IPS DF 4.7 (cell line): ENCODE data around the gene CHMP5.

Experiments used
- DNase-seq: peaks from one replicate; pipeline ENCODE4 v3.0.0-alpha.2; 2013; ENCODE audit warnings: low spot score; ENCODE audit errors: extremely low read depth

CHMP5 gene

DNA sequence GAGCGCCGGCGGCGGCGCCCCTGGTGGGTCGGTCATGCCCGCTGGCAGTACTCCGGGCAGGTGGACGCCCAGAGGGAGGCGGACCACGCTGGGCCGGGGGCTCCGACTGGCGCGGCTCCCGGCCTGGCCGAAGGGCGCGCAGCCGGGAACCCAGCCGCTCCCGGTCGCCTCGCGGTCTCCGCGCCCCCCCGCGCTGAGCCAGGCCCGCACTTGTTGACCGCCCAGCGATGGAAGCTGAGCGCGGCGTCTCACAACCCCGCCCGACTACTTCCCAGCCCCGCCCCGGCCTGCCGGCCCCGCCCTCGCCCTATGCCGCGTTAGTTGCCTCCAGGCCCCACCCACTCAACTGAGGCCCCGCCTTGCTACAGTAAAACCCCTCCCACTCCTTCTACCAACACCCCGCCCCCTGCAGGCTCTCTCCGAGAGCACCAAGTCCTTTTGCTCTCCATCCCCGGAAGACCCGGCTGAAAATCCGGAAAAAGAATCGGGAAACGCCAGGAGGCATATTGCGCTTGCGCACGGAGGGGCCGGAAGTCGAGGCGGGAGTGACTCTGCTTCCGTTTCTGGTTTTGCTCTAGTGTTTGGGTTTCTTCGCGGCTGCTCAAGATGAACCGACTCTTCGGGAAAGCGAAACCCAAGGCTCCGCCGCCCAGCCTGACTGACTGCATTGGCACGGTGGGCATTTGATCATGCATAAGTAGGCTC, at the start of gene CHMP5, which contains the start of gene BAG1:
Gene CHMP5 (plus strand): TSS at position 577 of the 705 bp plus-strand sequence. CDS start 30 bp downstream, at position 607.
Gene BAG1 (minus strand): TSS at position 236 of the 705 bp plus-strand sequence.
- DNase-seq = peak; percentile 88

DNA sequence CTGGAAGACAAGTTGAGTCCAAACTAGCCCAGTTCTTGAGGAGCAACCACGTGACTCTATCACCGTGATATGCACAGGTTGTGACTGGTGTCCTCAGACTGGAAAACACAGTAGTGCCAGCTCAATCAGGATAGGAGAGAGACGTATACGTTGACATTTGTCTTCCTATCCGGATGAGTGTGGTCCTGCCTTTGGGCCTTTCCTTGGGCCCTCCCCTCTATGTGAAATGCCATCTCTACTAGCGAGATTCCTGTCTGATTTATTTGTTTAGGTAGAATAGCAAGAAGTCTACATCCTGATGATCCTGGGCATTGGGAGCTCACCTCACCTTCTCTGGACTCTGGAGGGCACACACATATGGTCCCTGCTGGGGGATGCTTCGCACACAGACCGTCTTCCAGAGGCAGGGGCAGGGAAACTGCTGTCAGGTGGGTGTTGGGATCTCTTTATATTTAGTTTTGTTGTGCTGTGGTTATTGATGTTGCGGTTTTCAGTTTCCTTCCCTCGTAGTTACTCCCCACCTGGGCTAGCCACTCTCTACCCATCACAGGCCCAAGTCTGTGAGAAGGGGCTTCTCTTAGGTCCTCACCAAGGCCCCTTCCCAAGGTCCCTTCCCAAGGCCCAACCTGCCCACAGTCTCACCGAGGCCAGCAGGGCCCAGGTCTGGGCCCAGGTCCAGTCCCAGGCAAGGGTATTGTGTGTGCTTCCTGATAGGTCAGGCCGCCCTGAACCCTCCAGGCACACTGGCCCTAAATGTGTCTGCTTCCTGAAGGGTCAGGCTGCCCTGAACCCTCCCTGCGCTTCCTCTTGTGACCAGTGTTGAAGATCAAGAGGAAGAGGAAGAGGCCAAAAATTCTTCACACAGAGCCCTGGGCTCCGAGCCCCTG, 43.9 kb upstream of the CHMP5 start:
- no peak for DNase-seq

DNA sequence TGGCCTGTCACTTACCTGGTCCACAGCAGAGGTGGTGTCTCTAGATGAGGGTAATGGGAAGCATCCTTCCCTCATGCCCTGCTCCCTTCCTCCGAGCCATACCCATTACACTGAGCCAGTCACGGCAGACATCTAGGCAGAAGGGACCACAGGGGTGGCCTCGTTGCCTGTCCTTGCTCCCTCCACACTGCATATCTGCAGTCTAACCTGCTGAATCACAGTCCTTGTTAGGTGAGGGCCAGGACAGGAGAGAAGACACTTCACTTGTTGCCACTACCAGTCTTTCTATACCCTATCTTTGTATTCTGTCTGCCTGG, 43.3 kb upstream of the CHMP5 start:
- no peak for DNase-seq

DNA sequence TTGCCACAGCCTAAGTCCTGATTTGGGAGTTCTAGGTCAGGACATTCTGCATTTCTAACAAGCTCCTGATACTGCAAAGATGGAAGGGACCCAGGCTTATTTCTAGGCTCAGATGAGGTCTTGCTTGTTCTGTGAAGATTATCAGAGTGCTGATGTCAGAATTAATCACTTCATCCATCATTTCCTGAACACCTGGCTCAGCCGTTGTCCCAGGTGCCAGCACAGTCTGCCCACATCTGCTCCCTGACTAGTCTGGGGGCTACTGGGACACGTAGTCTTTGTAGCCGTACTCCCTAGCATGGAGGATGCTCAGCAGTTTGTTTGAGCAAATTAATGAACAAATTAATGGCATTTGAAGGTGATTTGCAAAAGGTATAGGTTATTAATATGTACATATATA, 42.8 kb upstream of the CHMP5 start:
- no peak for DNase-seq

DNA sequence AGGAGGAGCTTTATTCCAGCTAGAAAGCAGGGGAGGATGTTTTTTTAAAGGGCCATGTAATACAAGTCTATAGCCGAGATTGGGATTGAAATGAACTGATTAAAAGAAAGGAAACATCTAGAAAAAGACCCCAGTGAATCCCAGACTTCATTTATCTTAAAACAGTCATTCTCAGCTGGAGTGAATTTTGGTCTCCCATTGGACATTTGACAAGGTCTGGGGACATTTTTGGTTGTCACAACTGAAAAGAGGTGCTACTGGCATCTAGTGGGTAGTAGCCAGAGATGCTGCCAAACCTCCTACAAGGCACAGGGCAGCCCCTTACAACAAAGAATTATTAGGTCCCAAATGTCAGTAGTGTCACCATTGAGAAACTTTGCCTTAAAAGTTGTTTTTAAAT, 41.2 kb upstream of the CHMP5 start:
- DNase-seq = no peak

DNA sequence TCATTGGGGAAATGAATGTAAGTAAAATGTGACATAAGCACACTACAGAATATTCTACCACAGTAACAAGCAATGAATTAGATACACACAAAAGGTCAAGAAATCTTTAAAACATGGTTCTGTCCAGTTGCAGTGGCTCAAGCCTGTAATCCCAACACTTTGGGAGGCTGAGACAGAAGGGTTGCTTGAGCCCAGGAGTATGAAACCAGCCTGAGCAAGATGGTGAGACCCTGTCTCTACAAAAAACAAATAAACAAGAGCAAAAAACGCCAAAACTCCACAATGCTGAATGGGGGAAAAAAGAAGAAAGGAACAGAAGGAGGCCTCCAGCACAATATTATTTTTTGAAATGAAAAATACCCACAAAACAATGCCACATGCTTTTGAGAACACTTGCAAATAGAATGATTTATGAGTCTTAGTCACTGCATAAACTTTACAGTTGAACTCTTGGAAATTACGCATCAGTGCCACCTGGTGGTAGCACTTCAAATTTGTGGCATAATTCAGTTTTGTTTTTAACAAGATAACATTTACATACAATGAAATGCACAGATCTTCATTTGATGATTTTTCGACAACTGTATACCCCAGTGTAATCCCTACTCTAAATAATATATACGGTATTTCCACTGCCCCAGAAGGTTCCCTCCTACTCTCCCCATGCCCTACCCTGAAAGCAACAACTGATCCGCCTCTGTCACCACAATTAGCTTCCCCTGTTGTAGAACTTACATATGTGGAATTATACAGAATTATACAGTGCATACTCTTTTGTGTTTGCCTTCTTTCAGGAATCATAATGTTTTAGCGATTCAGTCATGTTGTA, 39.3 kb upstream of the CHMP5 start:
- DNase-seq = no peak

DNA sequence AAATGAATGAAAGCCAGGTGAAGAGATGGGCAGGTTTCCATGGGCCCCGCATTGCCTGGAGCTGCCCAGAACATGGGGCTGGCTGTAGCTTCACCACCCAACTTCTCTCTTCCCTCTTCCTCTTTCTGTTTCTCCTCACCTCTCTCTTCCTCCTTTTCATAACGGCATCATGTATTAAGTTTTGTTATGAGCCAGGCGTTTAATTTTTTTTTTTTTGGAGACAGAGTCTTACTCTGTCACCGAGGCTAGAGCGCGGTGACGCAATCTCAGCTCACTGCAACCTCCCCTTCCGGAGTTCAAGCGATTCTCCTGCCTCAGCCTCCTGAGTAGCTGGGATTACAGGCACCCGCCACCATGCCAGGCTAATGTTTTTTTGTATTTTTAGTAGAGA, 37.8 kb upstream of the CHMP5 start:
- DNase-seq = no peak

DNA sequence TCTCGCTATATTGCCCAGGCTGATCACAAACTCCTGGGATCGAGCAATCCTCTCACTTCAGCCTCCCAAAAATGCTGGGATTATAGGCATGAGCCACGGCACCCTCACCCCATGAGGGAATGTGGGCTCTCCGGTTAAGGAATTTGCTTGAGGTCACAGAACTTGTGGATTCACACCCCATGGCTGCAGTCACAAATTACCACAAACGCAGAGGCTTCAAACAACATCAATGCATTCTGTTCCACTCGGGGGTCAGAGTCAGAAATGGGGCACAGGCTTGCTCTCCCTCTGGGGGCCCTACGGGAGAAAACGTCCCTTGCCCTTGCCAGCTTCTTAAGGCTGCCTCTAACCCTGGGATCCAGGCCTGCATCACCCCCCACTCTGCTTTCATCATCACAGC, 37.1 kb upstream of the CHMP5 start:
- DNase-seq = no peak

DNA sequence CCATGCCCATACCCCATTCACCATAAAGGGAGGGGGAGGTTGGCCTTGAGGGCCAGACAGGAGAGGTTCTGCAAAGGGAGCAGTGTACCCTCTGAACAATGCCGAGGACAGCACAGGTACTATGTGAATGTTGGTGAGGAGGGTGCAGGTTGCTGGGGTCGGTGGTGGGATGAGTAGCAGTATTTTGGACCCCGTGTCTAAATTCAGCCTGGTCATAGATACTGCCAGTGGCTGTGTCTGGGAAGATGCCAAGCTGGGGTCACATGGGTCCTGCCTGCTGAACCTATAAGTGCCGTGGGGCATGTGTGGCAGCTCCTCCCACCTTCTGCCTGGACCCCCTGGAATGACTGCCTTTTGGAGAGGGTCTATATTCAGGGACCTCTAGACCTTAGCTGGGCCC, 36.2 kb upstream of the CHMP5 start:
- no peak for DNase-seq

DNA sequence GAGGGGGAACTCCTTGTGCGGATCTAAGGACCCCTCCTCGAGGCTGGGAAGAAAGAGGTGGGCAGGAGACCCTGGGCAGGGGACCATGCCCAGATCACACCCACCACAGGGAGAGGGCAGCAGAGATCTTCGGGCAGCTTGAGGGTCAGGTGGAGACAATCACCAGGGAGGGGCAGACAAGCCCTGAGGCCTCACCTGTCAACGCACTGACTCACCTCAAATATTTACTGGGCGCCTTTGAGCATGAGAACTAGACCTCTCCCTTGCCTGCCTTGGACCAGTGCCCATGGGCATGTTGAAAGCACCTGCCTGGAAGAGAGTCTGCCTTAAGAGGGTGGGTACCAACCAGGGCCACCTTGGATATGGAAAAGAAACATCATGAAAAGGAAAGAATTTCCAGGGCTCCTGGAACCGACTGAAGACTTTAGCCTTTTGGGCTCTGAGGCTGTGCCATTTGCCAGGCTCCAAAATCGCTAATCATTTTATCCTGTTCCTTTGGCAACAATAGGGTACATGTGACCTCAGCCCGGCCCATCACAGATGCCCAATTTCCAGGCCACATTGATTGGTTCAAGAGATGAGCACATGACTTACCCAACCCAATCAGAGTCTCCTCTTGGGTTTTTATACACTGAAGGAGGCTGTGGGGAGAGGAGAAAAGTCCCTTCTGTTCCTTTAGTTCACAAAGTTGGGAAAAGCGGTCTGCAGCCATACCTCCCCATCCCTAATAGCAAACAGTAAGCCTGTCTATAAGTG, 35.3 kb upstream of the CHMP5 start:
- no peak for DNase-seq

DNA sequence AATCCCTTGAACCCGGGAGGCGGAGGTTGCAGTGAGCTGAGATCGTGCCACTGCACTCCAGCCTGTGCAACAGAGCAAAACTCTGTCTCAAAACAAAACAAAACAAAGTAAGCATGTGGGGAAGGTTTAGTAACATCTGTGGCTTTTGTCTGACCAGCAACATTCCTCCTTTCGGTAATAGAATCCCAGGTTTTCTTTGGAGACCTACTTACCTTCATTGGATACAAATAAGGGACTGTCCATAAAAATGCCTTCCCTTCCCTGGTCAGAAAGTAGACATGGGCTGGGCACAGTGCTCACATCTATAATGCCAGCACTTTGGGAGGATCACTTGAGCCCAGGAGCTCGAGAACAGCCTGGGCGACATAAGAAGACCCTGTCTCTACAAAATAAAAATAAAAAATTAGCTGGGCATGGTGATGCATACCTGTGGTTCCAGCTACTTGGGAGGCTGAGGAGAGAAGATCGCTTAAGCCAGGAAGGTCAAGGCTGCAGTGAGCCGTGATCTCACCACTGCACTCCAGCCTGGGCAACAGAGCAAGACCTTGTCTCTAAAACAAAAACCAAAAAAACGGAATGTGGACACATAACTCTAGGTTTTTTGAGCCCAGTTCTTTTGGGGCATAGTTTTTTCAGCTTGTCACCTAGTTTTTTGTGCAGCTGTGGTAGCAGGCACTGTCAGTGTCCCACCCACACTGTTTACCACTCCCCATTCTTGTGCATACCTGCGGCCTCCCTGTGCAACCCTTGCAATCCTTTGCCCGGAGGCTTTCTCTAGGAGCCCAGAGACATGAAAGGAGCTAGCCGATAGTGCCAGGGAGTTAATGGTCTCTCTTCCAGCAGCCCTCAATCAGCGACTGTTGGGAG, 33.9 kb upstream of the CHMP5 start:
- no peak for DNase-seq

DNA sequence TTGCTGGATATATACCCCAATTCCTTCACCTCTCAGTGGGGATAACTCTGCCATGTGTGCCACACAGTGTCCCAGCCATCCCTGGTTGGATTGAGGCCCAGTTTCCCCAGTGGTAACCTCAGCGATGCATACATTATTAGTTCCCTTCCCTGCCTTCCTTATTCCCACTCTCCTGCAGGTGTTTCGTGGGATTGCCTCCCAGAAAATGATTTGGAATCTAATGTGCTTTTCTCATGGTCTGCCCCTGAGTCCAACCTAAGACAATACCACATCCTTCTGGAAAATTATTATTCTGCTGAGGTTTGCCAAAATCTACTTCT, 33.3 kb upstream of the CHMP5 start:
- DNase-seq = no peak

DNA sequence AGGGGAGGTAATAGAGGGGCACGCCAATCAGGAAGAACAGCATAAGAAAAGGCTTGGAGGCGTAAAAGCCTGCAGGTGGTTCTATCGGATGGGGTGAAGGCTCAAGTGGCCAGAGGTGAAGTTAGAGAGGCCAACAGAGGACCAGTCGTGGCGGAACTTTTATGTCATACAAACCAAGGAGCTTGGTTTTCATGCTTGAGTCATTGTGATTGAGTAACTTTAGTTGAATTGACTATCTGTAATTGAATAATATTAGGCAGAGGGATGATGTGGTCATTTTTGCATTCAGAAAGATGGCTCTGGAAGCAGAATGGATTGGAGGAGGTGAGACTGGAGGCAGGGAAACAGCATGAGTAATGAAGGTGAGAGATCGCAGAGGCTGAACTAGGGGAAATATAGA, 32.0 kb upstream of the CHMP5 start:
- DNase-seq = no peak

DNA sequence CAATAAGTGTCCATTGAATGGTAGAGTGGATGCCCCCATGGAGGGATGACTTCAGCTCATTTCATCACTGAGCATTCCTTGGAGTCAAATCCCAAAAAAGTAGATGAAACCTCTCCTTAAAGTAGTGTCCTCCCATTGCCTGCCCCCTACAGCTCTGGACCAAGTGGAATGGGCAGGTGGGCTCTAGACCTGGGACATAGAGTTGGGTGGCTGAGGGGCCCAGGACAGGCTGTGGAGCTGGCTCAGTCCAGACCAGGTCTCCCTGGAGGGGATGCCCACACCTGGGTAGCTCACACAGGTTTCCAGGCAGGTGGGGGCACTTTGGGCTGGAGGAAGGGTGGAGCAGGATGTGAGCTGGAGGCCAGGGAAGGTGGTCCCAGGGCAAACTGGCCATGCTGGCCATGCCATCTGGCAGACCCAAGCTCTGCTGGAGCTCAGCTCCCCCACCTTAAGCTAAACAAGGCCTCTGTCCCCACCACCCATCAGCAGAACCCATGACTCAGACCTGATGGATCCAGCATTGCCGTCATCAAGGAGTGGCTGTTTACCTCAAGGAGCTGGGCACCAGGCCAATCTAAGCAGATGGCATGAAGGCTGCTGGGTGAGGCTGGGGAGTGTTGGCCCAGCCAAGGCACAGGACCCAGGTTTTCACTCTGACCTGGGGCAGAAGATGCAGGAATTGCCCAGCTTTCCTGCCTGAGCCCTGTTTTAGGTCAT, 31.1 kb upstream of the CHMP5 start:
- no peak for DNase-seq

DNA sequence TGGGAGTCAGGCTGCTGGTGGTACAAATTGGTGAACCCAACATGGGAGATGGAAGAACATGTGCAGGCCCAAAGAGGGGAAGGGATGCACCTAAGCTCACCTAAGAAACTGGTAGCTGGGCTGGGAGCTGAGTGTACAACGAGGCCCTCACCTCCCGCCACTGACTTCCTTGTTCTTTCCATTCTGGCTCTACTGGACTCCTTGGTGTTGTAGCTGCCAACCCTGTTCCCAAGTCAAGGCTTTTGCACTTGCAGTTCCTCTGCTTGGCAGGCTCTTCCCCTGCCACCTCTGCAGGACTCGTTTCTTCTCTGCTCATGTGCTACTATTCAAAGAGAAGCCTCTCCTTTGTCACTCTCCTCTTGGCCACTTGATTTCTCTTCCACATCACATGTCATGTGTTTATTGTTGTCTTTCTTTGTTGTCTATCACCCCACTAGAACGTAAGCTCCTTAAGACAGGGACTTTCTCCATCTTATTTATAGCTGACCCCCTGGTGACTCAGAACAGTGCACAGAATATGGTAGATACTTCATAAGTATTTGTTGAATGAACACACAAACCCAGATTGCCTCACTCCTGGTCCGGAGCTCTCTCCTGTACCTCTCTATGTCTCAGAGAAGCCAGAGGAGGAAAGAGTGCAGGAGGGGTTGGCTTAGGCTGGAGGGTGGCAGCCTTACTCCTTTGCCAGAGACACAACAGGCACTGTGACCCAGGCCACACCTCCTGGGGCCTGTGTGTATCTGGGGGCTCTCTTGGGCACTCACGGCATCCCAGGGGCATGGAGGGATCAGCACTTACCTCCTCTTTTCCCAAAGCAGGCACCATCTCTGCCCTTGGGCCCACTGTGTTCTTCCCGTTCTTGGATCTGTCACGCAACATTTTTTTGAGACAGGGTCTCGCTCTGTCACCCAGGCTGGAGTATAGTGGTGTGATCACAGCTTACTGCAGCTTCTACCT, 30.1 kb upstream of the CHMP5 start:
- no peak for DNase-seq

DNA sequence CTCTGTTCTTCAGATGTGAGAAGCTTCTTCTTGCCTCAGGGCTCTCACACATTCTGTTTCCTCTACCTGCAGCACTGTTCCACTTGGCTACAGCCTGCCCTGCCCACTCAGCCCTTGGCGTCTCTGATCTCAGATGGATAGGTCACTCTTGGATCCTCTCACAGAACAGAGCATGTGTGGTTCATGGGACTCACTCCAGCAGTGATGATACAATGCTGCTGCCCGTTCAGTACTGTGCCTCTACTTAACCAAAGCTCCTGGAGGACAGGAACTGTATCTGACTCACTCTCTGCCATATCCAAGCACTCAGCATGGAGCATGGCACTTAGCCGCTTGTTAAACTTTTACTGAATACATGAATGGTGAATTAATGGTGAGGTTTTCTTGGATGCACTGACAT, 28.3 kb upstream of the CHMP5 start:
- no peak for DNase-seq

DNA sequence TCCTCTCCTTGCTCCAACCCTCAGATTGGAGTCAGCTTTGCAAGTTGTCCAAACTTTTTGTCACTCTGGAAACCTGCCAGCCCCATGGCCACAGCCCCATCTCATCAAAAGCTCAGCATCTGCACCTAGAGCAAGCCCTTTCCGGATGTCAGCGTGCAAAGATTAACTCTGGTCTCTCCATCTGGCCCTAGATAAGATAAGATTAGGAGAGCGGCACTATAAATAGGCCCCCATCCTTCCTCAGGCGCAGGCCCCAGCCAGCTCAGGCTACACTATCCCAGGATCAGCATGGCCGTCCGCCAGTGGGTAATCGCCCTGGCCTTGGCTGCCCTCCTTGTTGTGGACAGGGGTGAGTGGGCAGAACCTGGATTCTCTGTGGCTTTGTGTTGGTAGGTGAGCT, 24.9 kb upstream of the CHMP5 start, which contains the start of gene SPINK4:
Gene SPINK4 (plus strand): TSS at position 247 of the 400 bp plus-strand sequence. CDS start 42 bp downstream, at position 289.
- no peak for DNase-seq

DNA sequence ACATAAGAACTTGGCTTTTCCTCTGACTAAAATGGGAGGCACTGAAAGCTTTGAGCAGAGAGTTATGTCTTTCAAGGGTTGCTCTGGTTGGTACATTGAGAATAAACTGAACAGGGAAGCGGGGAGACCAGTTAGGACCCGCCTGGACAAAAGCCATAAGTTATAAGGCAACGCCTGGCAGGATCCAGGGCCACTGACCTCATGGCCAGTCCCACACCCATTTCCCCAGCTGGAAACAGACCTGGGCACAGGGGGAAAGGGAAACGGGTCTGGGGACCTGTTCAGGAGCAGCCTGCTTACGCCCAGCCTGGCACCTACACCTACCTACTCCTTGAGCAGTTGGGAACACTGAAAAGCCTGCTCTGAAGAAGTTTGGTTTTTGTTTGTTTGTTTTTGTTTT, 23.6 kb upstream of the CHMP5 start:
- no peak for DNase-seq
